Aorta (tissue), 4 donors: ENCODE data around the gene RELB. TPM values are rescaled to one million over a fixed set of nuclear protein-coding genes. Genes with fewer than 3 reads are reported as not detected.

Experiments
- polyA plus RNA-seq, 2 donors: library from polyadenylated mRNA; stranded (reverse); fragments of 200-250 nt; gene quantifications; one replicate each; pipeline ENCODE4 v1.2.3, GENCODE V29; 2013
- total RNA-seq, 2 donors: library from RNA; stranded (reverse); fragmentation: NEBNext Ultra II Directional; extraction: Animal tissue kit (Norgen Biotek cat#: 25700); gene quantifications; one replicate each; pipeline ENCODE4 v1.2.1, GENCODE V29; 2021
- donor health status: healthy with polysubstance abuse.
- donor health status: Bipolar disorder and iron deficiency.
- donor health status: DM: no; HTN: no; CAD: no.
- donor health status: DM: yes; HTN: yes; CAD: no.

The RELB gene
- total and polyA plus RNA-seq, 4 donors: 7.0 to 30.0 (median 15.4) TPM

Other genes with a start within 250 kb of the RELB start
- not detected for gene CBLC, start 223.6 kb upstream of the RELB start, total RNA-seq
- gene CBLC, start 223.6 kb upstream of the RELB start, polyA plus RNA-seq: 10 to 100 TPM in 1 of 2 donors, not detected in 1; 13.3 TPM
- gene BCAM, start 192.4 kb upstream of the RELB start, total RNA-seq: 100 to 1,000 TPM; 146 to 161 TPM
- 100 to 1,000 TPM in 1 of 2 donors, 10 to 100 TPM in 1; 43.1 to 109 TPM for gene BCAM, start 192.4 kb upstream of the RELB start, polyA plus RNA-seq
- gene NECTIN2, start 155.2 kb upstream of the RELB start, total RNA-seq: 10 to 100 TPM; 88.2 to 97.8 TPM
- 10 to 100 TPM; 27.8 to 49.5 TPM for gene NECTIN2, start 155.2 kb upstream of the RELB start, polyA plus RNA-seq
- 10 to 100 TPM; 22.3 to 23.6 TPM for gene TOMM40, start 110.2 kb upstream of the RELB start, total RNA-seq
- 10 to 100 TPM in 1 of 2 donors, 1 to 10 TPM in 1; 8.9 to 14.8 TPM for gene TOMM40, start 110.2 kb upstream of the RELB start, polyA plus RNA-seq
- gene APOE, start 95.7 kb upstream of the RELB start, total RNA-seq: 100 to 1,000 TPM in 1 of 2 donors, 10 to 100 TPM in 1; 96.1 to 105 TPM
- gene APOE, start 95.7 kb upstream of the RELB start, polyA plus RNA-seq: 100 to 1,000 TPM; 207 to 455 TPM
- gene APOC1, start 86.9 kb upstream of the RELB start, total RNA-seq: 10 to 100 TPM; 14.8 to 22.2 TPM
- gene APOC1, start 86.9 kb upstream of the RELB start, polyA plus RNA-seq: 100 to 1,000 TPM in 1 of 2 donors, 1 to 10 TPM in 1; 7.4 to 127 TPM
- not detected for gene APOC4, start 59.2 kb upstream of the RELB start, total RNA-seq
- gene APOC4, start 59.2 kb upstream of the RELB start, polyA plus RNA-seq: not detected
- gene APOC2, start 55.4 kb upstream of the RELB start, total RNA-seq: 1 to 10 TPM; 1.2 to 1.5 TPM
- 10 to 100 TPM in 1 of 2 donors, not detected in 1; 18.8 TPM for gene APOC2, start 55.4 kb upstream of the RELB start, polyA plus RNA-seq
- 10 to 100 TPM; 70.6 to 72.5 TPM for gene CLPTM1, start 46.1 kb upstream of the RELB start, total RNA-seq
- gene CLPTM1, start 46.1 kb upstream of the RELB start, polyA plus RNA-seq: 10 to 100 TPM; 25.7 to 81.4 TPM
- gene CLASRP, start 37.6 kb downstream of the RELB start, total RNA-seq: 100 to 1,000 TPM in 1 of 2 donors, 10 to 100 TPM in 1; 79.9 to 105 TPM
- gene CLASRP, start 37.6 kb downstream of the RELB start, polyA plus RNA-seq: 100 to 1,000 TPM in 1 of 2 donors, 10 to 100 TPM in 1; 18.2 to 209 TPM
- under 1 TPM; 0.19 to 0.45 TPM for gene ZNF296, start 75.0 kb downstream of the RELB start, total RNA-seq
- 1 to 10 TPM in 1 of 2 donors, under 1 TPM in 1; 0.38 to 1.1 TPM for gene ZNF296, start 75.0 kb downstream of the RELB start, polyA plus RNA-seq
- gene GEMIN7, start 77.8 kb downstream of the RELB start, total RNA-seq: 10 to 100 TPM in 1 of 2 donors, 1 to 10 TPM in 1; 8.0 to 12.3 TPM
- gene GEMIN7, start 77.8 kb downstream of the RELB start, polyA plus RNA-seq: 10 to 100 TPM in 1 of 2 donors, 1 to 10 TPM in 1; 6.4 to 13.5 TPM
- gene PPP1R37, start 91.7 kb downstream of the RELB start, total RNA-seq: 10 to 100 TPM; 12.1 to 22.7 TPM
- gene PPP1R37, start 91.7 kb downstream of the RELB start, polyA plus RNA-seq: 10 to 100 TPM in 1 of 2 donors, 1 to 10 TPM in 1; 7.1 to 16.8 TPM
- not detected for gene NKPD1, start 159.5 kb downstream of the RELB start, total RNA-seq
- gene NKPD1, start 159.5 kb downstream of the RELB start, polyA plus RNA-seq: under 1 TPM in 1 of 2 donors, not detected in 1; 0.05 TPM
- 10 to 100 TPM in 1 of 2 donors, 1 to 10 TPM in 1; 9.5 to 13.6 TPM for gene TRAPPC6A, start 176.8 kb downstream of the RELB start, total RNA-seq
- gene TRAPPC6A, start 176.8 kb downstream of the RELB start, polyA plus RNA-seq: 10 to 100 TPM; 16.5 to 17.0 TPM
- 10 to 100 TPM in 1 of 2 donors, 1 to 10 TPM in 1; 7.5 to 12.2 TPM for gene BLOC1S3, start 177.3 kb downstream of the RELB start, total RNA-seq
- 1 to 10 TPM; 2.9 to 5.3 TPM for gene BLOC1S3, start 177.3 kb downstream of the RELB start, polyA plus RNA-seq
- 10 to 100 TPM; 10.8 to 13.9 TPM for gene EXOC3L2, start 243.9 kb downstream of the RELB start, total RNA-seq
- gene EXOC3L2, start 243.9 kb downstream of the RELB start, polyA plus RNA-seq: under 1 TPM; 0.50 to 0.67 TPM
- gene MARK4, start 249.8 kb downstream of the RELB start, total RNA-seq: 10 to 100 TPM; 40.3 to 40.4 TPM
- gene MARK4, start 249.8 kb downstream of the RELB start, polyA plus RNA-seq: 10 to 100 TPM in 1 of 2 donors, 1 to 10 TPM in 1; 6.0 to 15.7 TPM